ENCODE results near the gene NAA16. TPM values are rescaled to one million over a fixed set of nuclear protein-coding genes. Genes with fewer than 3 reads are reported as not detected.
A peak's percentile ranks its signal among the peaks of the same experiment; 100 is the strongest.

NAA16 gene
- total RNA-seq (2021) (27.2 and 29.0 TPM in 2 replicates), Bru-seq, nascent RNA (percentile 87 among the genes with signal in this experiment), BruChase-seq, experiment 1, labeled RNA remaining after a 2-hour chase (percentile 86 among the genes with signal in this experiment), BruChase-seq, experiment 2, labeled RNA remaining after a 6-hour chase (percentile 71 among the genes with signal in this experiment)
- long read RNA-seq, full-length matches to known transcripts = 11 of 23 reads
- long read RNA-seq, partial matches to known transcripts = 5 of 23 reads
- long read RNA-seq, other reads (novel, unspliced or antisense) = 7 of 23 reads

DNA sequence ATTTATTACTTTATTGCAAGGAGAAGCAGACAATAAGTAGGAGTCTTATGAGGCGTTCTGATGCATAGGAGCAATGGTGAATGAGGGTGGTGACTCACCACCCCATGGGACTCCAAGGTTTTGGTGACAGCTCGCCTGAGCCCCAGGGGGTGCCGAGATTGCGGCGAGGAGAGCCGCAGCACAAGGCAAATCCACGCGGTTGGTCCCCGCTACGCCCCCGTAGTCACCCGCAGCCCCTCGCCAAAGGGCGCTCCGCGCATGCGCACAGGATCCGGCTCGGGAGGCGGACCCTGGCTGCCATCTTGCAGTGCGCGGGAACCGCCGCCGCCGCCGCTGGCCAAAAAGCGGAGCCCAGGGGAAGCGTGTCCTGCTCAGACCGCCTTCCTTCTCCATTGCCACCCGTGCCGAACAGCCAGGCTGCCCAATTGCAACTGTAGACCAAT lies at the start of gene NAA16:
TSS of gene NAA16 (plus strand) at position 305 of the 443 bp plus-strand sequence. CDS start 262 bp downstream, outside the sequence.
- ChIA-PET POLR2A (ENCODE audit: low non-redundant PET) (no interaction called here), CTCF (no interaction called here)
- no TSS peak for BruUV-seq (replicated peaks)
- Histone ChIP-seq H3K36me3 (ENCODE audit: insufficient read depth, low read length, poor library complexity, severe bottlenecking) (no peaks in the 10 kb centered on the region), H3K4me1 (ENCODE audit: insufficient read depth, low read length, poor library complexity, severe bottlenecking) (peaks cover 39% of the 10 kb centered on the region), H3K4me3 (ENCODE audit: low read depth, low read length, poor library complexity, severe bottlenecking) (peak within 1 kb of the TSS; percentile 99), H3K27ac (ENCODE audit: low read depth, low read length, poor library complexity, severe bottlenecking) (peak within 1 kb of the TSS; percentile 93), H3K9me3 (ENCODE audit: low read depth, low read length, poor library complexity, severe bottlenecking) (no peaks in the 10 kb centered on the region), H3K27me3 (replicated peaks; ENCODE audit: insufficient read depth, low read depth, low read length, poor library complexity) (no peaks in the 10 kb centered on the region)
- intact Hi-C loops (cut with micrococcal nuclease; ENCODE audit: unreplicated experiment) = no loop called here
- TF ChIP-seq, protein P1, sequence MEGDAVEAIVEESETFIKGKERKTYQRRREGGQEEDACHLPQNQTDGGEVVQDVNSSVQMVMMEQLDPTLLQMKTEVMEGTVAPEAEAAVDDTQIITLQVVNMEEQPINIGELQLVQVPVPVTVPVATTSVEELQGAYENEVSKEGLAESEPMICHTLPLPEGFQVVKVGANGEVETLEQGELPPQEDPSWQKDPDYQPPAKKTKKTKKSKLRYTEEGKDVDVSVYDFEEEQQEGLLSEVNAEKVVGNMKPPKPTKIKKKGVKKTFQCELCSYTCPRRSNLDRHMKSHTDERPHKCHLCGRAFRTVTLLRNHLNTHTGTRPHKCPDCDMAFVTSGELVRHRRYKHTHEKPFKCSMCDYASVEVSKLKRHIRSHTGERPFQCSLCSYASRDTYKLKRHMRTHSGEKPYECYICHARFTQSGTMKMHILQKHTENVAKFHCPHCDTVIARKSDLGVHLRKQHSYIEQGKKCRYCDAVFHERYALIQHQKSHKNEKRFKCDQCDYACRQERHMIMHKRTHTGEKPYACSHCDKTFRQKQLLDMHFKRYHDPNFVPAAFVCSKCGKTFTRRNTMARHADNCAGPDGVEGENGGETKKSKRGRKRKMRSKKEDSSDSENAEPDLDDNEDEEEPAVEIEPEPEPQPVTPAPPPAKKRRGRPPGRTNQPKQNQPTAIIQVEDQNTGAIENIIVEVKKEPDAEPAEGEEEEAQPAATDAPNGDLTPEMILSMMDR (conservative IDR thresholded peaks at IDR 0.05; ENCODE audit: low read depth, low read length) = no peak
- TF ChIP-seq EZH2 (IDR thresholded peaks at IDR 0.05; ENCODE audit: borderline replicate concordance, low read depth, low read length, poor library complexity, severe bottlenecking) = no peak
- DNase-seq (ENCODE audit: low spot score) = peak; percentile 97

GRCh38 chr13:41263261-41263971 lies 47.7 kb upstream of the NAA16 start, which contains the start of gene MTRF1:
TSS of gene MTRF1 (minus strand) at chr13:41263576. CDS start at chr13:41260907, 2,669 bp downstream.
- peak within 1 kb of the TSS; percentile 39 for H3K27ac ChIP-seq (ENCODE audit: low read depth, low read length, poor library complexity, severe bottlenecking)
- peak within 1 kb of the TSS; percentile 54 for H3K4me3 ChIP-seq (ENCODE audit: low read depth, low read length, poor library complexity, severe bottlenecking)
- DNase-seq (ENCODE audit: low spot score) = peak; percentile 91
- no peaks in the 10 kb centered on the region for H3K27me3 ChIP-seq (replicated peaks; ENCODE audit: insufficient read depth, low read depth, low read length, poor library complexity)
- peaks cover 9% of the 10 kb centered on the region for H3K36me3 ChIP-seq (ENCODE audit: insufficient read depth, low read length, poor library complexity, severe bottlenecking)
- intact Hi-C loops (cut with micrococcal nuclease; ENCODE audit: unreplicated experiment) = loop anchor here (5.0 kb wide), 1 partner anchor 44 kb away; no protein-coding TSS in a partner anchor
- CTCF ChIA-PET = no interaction called here
- TF ChIP-seq EZH2 (IDR thresholded peaks at IDR 0.05; ENCODE audit: borderline replicate concordance, low read depth, low read length, poor library complexity, severe bottlenecking) = no peak
- TF ChIP-seq, protein P1 (conservative IDR thresholded peaks at IDR 0.05; ENCODE audit: low read depth, low read length) = no peak
- peaks cover 16% of the 10 kb centered on the region for H3K9me3 ChIP-seq (ENCODE audit: low read depth, low read length, poor library complexity, severe bottlenecking)
- POLR2A ChIA-PET (ENCODE audit: low non-redundant PET) = interaction anchor here (0.6 kb wide), 1 partner anchor 12 kb away, joined by 4 read pairs; no protein-coding TSS in a partner anchor
- no TSS peak for BruUV-seq (replicated peaks)
- peaks cover 4% of the 10 kb centered on the region for H3K4me1 ChIP-seq (ENCODE audit: insufficient read depth, low read length, poor library complexity, severe bottlenecking)

- H3K9me3 ChIP-seq (ENCODE audit: low read depth, low read length, poor library complexity, severe bottlenecking) = peaks cover 33% of the 10 kb centered on the region
- ChIA-PET POLR2A (ENCODE audit: low non-redundant PET) (no interaction called here), CTCF (no interaction called here)
- peaks cover 4% of the 10 kb centered on the region for H3K4me1 ChIP-seq (ENCODE audit: insufficient read depth, low read length, poor library complexity, severe bottlenecking)
- H3K27me3 ChIP-seq (replicated peaks; ENCODE audit: insufficient read depth, low read depth, low read length, poor library complexity) = no peaks in the 10 kb centered on the region
- TF ChIP-seq, protein P1 (conservative IDR thresholded peaks at IDR 0.05; ENCODE audit: low read depth, low read length) = no peak
- no peak for TF ChIP-seq EZH2 (IDR thresholded peaks at IDR 0.05; ENCODE audit: borderline replicate concordance, low read depth, low read length, poor library complexity, severe bottlenecking)
- H3K4me3 ChIP-seq (ENCODE audit: low read depth, low read length, poor library complexity, severe bottlenecking) = no peak overlapping the region
- H3K27ac ChIP-seq (ENCODE audit: low read depth, low read length, poor library complexity, severe bottlenecking) = no peak overlapping the region
- DNase-seq (ENCODE audit: low spot score) = no peak
- no peaks in the 10 kb centered on the region for H3K36me3 ChIP-seq (ENCODE audit: insufficient read depth, low read length, poor library complexity, severe bottlenecking)
- BruUV-seq (replicated peaks) = no TSS peak
- intact Hi-C loops (cut with micrococcal nuclease; ENCODE audit: unreplicated experiment) = no loop called here
Measured at GRCh38 chr13:41267106-41267505, 44.0 kb upstream of the NAA16 start.
